ENCODE data around the gene AGR2.

DNA sequence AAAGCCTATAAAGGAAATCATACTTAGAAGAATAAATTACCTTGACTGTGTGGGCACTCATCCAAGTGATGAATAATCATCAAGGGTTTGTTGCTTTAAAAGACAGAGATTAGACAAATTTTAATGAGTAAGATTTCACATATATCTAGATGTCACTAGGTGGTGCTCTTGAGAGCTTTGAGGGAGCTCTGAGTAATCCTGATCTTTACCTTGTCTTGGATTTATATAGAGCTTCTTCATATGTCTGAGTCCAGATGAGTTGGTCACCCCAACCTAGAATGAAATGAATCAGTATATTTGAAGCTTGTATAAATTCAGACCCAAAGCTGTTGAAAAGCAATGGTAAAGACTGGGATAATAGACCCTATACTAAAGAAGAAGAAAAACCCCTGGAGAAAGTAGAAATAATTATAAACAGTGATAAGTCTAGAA is 3.7 kb downstream of the AGR2 start:
- TF ChIP-seq POLR2A (IDR thresholded peaks at IDR 0.05; ENCODE audit: extremely low read depth, insufficient read length) (no peak), MYC (IDR thresholded peaks at IDR 0.05; ENCODE audit: low read depth, low read length) (no peak)
- TF ChIP-seq, protein P1, sequence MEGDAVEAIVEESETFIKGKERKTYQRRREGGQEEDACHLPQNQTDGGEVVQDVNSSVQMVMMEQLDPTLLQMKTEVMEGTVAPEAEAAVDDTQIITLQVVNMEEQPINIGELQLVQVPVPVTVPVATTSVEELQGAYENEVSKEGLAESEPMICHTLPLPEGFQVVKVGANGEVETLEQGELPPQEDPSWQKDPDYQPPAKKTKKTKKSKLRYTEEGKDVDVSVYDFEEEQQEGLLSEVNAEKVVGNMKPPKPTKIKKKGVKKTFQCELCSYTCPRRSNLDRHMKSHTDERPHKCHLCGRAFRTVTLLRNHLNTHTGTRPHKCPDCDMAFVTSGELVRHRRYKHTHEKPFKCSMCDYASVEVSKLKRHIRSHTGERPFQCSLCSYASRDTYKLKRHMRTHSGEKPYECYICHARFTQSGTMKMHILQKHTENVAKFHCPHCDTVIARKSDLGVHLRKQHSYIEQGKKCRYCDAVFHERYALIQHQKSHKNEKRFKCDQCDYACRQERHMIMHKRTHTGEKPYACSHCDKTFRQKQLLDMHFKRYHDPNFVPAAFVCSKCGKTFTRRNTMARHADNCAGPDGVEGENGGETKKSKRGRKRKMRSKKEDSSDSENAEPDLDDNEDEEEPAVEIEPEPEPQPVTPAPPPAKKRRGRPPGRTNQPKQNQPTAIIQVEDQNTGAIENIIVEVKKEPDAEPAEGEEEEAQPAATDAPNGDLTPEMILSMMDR (IDR thresholded peaks at IDR 0.05; ENCODE audit: low read depth, low read length), result peak; percentile 52

Data from NB4 (cell line).